Stimulated activated CD4-positive, alpha-beta T cell treated with anti-CD3 and anti-CD28 coated beads, TNF-alpha, amount 100 ng/mL, for 48 hours (primary cell): ENCODE measurements around the gene MIS18BP1.
"Not testable (repeated sequence)": the region's sequence is repeated elsewhere in the genome, so short reads cannot be mapped to it uniquely, and the experiment has no call there.

Experiments
- DNase-seq, 3 donors: peaks; one replicate each; pipeline ENCODE4 v3.0.0-alpha.2; 2020; ENCODE audit warnings: low read depth in 3 of 3

MIS18BP1 gene

DNA sequence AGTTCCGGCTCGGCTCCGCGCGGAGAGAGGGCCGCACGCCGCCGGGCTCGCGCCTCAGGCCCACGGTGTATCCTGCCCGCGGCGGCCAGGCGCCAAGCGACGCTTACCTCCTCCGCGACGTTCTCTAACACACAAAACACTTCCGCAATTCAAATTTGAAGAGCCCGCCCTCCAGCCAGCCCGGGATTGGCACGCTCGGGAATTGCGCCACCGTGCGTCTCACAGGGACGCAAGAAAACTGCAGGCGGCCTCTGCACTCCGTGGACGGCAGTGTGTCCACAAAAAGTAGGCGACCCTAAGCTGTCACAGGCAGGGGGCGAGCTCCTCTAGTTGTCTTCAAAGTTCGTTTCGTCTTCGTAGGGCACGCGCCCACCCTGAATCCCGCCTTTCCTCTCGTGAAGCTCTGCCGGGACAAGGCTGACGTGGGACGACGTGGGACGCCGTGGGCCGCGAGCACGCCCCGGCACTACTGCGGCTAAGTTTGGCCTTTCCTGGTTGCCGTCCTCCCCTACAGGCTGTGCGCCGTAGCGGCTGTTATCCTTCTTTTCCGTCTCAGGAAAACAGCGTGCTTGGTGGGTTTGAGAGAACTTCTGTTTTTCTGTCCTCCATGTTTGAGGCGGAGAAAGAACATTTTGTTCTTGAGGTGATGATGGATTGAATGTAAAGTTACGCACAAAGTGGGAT is at the start of gene MIS18BP1:
TSS of gene MIS18BP1 (minus strand) at position 133 of the 684 bp plus-strand sequence. CDS start 5,916 bp downstream, outside the sequence.
- peak; percentile 84 to 92 (median 90) for DNase-seq

DNA sequence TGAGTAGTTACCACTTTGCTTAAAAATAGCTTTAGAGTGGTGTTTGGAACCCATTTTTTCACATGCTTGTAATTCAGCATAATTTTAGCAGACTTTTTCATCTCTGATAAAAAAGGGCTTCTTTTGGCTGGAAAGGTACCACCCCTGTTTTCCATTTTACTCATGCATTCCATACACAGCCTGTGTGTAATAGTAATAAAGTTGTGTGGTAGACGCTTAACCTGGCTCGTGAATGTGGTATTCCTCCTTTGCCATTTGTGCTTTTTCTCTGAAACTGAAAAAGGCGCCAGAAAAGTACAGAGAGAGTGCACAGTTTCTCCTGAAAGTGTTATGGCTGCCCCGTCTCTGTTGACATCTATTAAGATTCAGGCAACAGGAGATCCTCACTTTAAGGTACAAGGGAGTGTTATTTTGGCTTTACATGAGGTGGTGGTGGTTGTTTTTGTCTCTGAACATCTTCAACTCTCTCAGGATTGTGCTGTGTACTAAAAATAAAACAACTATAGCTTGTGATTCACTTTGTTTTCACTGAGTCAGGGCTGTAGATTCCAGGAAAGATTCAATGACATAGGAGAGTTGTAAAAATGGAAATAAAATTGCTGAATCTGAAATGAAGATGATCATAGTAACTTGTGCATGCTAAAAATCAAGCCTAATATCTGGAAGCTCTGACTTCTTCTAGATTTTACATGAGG is 45.6 kb upstream of the MIS18BP1 start:
- no peak for DNase-seq

DNA sequence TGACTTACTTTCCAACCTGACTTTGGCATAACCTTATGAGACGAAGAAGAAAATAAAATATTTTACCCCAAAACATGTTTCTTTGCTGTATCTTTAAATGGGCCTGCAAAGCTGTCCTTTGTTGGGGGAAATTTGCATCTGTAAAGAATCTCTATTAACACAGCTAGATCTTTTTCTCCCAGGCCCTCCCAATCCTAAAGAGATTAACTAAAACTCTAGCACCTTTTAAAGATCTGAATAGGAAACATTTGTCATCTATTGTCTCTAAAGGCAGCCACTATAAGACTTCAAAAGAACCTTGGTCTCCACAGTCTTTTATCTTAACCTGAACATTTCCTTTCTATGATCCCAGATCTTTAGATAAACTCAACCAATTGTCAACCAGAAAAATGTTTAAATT is 41.8 kb upstream of the MIS18BP1 start:
- not testable (repeated sequence) for DNase-seq

DNA sequence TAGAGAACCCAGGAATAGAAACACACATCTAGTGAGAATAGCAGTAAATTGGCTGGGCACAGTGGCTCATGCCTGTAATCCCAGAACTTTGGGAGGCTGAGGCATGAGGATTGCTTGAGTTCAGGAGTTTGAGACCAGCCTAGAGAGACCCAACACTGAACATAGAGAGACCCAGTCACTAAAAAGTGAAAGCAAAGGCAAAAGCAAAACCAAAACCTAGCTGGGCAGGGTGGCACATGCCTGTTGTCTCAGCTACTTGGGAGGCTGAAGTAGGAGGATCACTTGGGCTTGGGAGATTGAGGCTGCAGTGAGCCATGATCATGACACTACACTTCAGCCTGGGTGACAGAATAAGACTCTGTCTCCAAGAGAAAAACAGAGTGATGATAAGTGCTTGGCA is 37.5 kb upstream of the MIS18BP1 start:
- no peak for DNase-seq

DNA sequence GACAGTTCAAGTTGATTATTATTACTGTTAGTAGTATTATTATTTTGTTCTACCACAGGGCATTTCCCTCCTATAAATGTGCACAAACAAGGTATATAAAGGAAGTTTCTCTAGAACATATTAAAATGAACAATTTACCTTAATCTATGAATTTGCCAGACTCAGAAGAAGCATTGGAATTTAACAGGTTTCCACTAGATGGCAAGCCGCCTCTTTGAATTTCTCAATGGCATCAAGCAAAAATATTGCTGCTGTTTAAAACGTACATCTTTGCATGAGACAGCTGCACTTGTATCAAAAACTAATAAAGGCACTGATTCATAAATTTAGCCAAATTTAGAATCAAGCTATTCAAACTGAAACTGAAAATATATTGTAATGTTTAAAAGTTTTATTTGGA is 34.6 kb upstream of the MIS18BP1 start:
- DNase-seq: no peak

DNA sequence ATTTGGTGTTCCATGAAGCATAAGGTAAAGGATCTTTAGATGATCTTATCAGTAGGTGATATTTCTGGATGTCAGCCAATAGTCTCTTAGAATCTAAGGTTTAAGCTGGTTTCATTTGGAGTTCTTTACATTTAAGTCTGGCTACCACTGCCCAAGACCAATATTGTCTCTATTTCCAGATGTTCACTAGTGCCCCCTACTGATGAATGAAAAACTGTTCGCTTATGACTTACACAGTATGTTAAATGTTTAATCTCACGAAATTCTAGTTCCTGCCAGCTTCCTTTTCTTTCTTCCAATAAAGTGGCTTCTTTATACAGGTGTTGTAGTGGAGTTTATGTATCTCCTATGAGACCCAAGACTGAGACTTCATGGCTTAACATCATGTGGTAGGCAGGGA is 31.8 kb upstream of the MIS18BP1 start:
- no peak for DNase-seq

DNA sequence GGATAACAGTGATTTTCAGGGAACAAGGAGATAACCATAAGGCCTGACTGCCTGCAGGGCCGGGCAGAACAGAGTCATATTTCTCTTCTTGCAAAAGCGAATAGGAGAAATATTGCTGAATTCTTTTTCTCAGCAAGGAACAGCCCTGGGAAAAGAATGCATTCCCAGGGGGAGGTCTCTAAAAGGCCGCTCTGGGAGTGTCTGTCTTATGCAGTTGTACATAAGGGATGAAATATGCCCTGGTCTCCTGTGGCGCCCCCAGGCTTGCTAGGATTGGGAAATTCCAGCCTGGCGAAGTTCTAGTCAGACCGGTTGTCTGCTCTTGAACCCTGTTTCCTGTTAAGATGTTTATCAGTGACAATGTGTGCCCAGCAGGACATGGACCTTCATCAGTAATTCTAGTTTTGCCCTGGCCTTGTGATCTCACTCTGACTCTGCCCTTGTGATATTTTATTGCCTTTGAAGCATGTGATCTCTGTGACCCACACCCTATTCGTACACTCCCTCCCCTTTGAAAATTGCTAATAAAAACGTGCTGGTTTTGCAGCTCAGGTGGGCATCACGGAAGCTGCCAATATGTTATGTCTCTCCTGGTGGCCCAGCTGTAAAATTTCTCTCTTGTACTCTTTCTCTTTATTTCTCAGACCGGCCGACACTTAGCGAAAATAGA is 28.9 kb upstream of the MIS18BP1 start:
- not testable (repeated sequence) for DNase-seq

DNA sequence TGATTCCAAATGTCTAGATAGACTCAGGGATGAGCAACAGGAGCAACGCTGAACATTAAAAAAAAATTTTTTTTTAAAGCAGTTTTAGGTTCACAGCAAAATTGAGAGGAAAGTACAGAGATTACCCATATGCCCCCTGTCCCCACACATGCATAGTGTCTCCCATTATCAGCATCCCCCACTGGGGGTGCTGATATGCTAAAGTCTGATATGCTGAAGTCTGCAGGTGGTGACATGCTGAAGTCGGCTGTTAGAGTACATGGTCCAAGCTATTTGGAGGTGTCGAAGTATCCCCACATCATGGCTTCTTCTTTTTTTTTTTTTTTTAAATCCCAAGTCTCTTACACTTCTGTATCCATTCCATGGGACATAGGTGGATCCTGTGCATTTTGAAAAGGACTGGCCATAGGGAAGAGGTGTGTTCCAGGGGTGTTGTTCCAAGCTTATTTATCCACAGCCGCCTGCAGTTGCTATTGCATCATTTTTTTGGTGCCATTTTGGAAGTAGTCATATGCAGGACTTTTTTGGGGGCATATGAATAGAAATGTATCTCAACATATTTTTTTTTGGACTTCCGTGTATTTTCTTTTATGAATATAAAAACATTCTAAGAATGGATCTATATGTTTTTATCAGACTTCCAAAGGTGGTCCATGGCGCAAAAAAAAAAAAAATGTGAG is 19.0 kb upstream of the MIS18BP1 start:
- no peak for DNase-seq

DNA sequence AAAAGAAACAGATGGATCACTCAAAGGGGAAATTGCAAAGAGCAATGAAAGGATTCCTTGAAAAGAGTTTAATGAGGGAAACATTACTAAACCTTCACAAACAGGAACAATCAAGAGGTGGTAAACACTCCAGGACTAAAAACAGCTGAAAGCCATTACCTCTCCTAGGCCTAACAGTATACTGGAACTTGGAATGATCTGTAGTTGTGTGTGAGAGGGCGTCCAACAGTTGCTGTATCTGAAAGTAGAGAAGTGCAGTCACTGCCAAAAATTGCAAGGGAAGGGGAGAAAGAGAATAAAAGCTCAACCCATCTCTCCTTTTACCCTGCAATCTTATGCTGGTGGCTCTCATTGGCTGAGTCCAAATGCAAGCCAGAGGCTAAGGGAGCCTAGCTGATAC is 17.0 kb upstream of the MIS18BP1 start:
- DNase-seq: no peak

DNA sequence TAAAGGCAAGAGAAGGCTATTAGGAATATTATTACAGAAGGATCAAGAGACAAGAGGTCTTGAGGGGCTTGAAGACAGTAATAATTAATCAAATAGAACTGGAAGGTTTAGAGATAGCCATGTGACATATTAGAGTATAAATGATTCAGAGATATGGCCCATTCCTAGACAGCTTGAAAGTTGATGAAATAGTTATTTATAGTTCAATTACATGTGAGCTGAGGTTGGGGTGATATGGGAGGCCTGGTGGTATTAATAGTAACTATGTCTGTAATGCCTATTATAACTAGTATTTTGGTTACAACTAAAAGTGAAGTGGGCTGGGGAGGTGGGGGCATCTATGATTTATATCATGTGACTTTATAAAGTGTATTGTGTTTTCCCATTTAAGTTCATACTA is 14.1 kb upstream of the MIS18BP1 start:
- DNase-seq: no peak

DNA sequence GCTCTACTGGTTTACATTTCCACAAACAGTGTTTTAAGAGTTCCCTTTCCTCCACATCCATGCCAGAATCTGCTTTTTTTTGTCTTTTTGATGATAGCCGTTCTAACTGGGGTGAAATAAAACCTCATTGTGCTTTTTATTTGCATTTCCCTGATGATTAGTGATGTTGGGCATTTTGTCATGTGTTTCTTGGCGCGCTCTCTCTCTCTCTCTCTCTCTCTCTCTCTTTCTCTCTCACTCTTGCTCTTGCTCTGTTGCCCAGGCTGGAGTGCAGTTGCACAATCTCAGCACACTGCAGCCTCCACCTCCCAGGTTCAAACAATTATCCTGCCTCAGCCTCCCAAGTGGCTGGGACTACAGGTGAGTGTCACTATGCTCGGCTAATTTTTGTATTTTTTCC is 9.6 kb upstream of the MIS18BP1 start:
- no peak for DNase-seq

DNA sequence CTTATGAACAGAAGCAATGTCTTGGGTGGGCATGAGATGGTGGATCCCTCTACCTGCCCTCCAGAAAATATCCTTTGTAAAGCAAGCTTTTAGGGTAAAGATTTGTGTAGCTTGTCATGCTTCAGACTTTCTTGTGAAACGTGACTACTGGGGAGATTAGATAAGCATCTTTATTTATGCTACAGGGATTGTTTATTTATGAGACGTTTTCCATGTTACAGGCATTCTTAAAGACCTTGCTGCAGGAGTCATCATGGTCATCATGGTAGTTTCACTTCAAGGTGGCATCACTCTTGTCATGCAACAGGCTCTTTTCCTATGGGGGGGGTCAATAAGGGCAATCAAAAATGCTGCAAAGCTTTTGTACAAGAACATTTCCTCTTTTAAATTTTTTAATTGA is 8.2 kb upstream of the MIS18BP1 start:
- DNase-seq: no peak

DNA sequence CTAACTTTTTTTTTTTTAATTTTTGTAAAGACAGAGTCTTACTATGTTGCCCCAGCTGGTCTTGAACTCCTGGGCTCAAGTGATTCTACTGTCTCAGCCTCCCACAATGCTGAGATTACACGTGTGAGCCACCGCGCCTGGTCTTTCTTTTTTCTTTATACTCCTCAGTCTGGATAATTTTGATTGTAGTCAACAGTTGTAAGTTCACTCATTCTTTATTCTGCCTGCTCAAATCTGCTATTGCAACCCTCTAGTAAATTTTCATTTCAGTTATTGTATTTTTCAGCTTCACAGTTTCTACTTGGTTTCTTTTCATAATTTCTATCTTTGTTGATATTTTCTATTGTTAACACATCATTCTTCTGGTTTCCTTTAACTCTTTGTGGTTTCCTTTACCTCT is 5.8 kb upstream of the MIS18BP1 start:
- no peak for DNase-seq

DNA sequence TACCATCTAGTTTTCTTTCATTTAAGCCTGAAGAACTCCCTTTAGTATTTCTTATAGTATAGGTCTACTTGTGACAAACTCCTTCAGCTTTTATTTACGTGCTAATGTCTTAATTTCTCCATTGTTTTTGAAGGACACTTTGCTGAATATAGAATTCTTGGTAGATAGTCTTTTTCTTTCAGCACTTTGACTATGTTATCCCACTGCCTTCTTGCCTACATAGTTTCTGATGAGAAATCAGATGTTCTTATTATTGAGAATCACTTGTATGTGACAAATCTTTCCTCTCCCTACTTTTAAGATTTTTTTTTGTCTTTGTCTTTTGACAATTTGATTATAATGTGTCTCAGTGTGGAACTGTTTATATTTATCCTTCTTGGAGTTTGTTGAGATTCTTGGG is 5.1 kb upstream of the MIS18BP1 start:
- DNase-seq: no peak

DNA sequence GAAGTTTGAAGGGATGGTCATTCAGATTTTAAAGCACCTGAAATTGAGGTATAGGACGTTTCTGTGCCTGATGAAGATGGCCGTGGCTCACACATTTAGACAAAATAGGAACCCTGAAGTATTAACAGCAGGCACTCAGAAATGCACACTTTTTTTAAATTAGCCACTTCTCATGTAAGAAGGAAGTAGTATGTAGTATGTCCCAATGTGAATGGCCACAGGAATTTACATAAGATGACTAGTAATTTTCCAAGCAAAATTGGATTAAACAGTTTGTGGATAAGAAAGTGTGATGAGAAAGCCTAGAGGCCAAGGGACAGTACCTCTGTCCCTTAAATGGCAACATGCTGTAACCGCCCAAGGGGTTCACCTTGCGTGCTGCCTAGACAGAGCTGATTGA is 1.8 kb upstream of the MIS18BP1 start:
- no peak for DNase-seq

DNA sequence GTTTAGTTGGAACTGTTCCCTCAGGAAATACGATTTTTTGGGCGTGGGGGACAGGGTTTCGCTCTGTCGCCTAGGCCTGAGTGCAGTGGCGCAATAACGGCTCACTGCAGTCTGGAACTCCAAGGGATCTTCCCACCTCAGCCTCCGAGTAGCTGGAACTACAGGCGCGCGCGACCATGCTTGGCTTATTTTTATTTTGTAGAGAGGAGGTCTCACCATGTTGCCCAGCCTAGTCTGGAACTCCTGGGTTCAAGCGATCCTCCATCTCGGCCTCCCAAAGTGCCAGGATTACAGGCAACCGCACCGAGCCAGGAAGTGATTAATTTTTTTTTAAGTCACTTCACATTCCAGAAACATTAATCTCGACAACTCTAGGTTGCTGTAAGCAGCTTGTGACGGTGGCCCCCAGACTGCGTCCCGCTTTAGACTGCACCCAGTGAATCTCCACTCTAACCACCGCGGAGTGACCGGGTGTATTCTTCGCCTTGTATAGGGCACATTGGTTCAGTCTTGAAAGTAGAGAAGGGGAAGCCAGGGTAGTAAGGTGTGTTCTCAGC is 830 bp upstream of the MIS18BP1 start:
- DNase-seq: peak in 1 of 3 donors; percentile 1

DNA sequence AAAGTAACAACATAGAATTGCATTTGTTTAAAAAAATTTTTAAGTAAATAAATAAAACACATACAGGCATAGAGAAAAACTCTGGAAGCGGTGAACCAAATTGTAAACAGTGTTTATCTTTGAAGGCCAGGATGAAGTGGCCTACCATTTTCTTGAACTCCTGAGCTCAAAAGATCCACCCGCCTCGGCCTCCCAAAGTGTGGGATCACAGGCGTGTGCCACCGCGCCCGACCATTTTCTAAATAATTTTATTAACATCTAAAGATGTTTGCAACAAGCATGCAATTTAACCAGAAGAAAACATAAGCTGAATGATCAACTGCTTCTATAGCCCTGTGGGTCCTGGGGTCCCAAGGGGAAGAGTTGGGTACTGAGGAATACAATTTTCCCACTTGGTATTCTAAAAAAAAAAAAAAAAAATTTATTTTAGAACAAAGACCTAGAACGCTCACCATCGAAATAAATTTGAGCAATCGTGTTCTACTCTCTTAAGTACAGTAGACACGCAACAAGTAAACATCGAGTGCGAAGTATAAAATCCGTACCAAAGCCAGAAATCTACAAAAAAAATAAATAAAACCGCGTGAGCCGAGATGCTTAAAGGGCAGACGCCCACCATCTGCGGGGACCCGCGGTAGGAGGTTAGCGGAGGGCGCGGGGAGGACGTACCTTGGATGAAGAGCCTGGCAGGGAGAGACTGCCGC is 484 bp downstream of the MIS18BP1 start:
- DNase-seq: no peak

DNA sequence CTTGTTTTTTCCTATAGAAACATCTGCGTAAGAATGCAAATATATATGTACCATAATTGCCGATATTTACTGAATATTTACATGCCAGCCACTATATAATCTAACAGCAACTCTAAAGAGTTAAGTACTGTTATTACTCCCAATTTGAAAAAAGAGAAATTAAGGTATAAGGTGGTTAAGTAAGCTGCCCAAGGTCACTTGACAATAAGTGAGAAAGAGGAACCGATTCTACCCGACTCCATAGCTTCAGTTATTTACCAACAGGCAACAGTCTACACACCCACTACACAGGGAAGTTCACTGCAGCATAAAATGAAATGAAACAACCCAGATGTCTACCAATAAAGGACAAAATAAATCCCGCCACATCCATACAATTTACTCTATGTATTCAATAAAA is 1.1 kb downstream of the MIS18BP1 start:
- no peak for DNase-seq

DNA sequence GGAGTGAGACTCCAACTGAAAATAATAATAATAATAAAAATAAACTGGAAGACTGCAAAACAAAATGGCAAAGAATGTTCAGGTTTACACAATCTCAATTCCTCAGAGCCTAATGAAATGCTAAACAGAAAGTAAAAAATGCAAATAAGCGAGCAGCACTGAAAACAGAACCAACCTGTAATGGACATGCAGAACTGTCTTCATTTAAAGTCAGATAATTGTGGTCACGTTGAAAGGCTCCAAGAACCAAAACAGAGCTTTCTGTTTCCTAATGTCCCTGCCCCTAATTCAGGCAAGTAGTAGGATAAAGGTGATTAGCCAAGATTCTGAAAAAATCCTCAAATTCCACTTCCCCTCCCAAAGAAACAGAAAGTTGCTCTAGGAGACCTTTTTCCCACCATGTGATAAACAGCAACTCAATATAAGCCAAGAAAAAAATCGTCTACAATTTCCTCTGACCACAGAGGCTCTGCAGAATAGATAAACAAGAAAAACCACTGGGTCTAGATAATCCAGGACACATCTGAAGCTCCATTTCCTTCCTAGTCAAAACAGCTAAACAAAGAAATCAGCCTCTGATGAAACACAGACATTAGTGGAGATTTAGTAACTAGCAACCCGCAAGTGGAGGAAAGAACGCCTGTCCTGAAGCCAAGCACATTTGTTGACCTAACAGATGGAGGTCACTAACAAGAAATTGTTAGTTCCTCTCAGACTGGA is 3.0 kb downstream of the MIS18BP1 start:
- no peak for DNase-seq

DNA sequence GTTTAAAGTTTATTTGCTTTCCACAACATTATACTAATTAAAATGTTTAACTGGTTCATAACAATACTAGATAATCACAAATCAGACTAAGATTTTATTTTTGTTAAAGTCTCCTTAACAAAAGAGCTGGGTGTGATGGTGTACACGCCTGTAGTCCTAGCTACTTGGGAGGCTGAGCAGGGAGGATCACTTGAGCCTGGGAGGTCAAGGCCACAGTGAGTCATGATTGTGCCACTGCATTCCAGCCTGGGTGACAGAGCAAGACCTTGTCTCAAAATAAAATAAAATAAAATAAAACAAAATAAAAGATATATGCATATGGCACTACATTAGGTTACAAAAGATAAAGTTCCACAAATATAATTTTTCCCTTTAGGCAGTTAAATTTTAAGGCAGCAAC is 5.6 kb downstream of the MIS18BP1 start:
- no peak for DNase-seq

DNA sequence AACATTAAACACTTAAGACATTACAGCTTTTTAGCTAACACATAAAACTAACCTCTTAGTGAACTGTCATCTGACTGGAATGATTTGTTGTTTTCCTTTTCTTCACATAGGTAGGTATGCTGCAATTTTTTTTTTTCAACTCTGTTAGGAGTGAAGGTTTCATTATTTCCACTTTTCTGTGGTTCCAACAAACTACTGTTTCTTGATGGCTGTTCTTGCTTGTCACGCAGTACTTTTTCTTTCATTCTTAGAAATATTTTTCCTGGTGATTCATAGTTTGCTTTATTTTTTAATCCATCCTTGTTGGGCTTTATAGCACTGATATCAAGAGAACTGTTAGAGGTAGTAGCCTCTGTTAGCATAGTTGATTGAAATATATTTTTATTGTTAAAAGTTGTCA is 6.3 kb downstream of the MIS18BP1 start:
- DNase-seq: no peak
